ENCODE measurements around the gene C1GALT1.

DNA sequence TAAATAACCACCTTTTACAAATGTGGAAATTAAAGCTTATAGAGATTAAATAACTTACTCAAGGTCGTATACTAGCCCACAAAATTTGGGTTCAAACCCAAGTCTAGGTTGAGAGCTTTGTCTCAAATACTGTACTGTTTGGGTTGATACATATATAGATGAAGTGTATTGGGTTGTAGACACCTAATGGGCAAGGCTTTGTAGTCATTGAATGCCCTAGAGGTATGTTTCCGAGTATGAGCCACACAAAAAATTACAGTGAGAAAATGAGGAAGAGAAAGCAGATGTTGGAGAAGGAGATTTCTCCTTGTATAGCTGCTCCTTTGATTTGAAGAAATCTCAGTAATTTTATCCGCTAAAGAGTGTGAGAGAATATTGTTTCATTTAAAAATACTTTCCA, 60.6 kb downstream of the C1GALT1 start:
- TF ChIP-seq CTCF (IDR thresholded peaks at IDR 0.05; ENCODE audit: low read length) (no peak), EZH2 (IDR thresholded peaks at IDR 0.05; ENCODE audit: borderline replicate concordance, low read length) (no peak)

All from OCI-LY1 (cell line).